Fibroblast of villous mesenchyme (primary cell): Measurements from ENCODE around the gene TMEM130. TPM values are rescaled to one million over a fixed set of nuclear protein-coding genes. Genes with fewer than 3 reads are reported as not detected.
A peak's percentile ranks its signal among the peaks of the same experiment; 100 is the strongest.
"Not testable (repeated sequence)": the region's sequence is repeated elsewhere in the genome, so short reads cannot be mapped to it uniquely, and the experiment has no call there.

Experiments used
- DNase-seq: peaks from one replicate; pipeline ENCODE4 v3.0.0-alpha.2; 2010; ENCODE audit warnings: low read depth
- H3K4me3 ChIP-seq: 2 replicates; pipeline ENCODE4 v1.5.1; 2011; ENCODE audit warnings: low read depth, mild to moderate bottlenecking, low read length
- total RNA-seq: library from RNA; depleted of rRNA; stranded (reverse); fragments of >200 nt; gene quantifications from 2 replicates; pipeline ENCODE4 v1.2.3, GENCODE V29; 2012
- TF ChIP-seq, protein P1 (sequence below): IDR thresholded peaks from 2 replicates; pipeline ENCODE4 v1.5.1; 2012; ENCODE audit warnings: low read depth, mild to moderate bottlenecking, low read length; ENCODE audit not compliant: insufficient read depth

TMEM130 gene
- total RNA-seq, 1 donor = 1.3 TPM

DNA sequence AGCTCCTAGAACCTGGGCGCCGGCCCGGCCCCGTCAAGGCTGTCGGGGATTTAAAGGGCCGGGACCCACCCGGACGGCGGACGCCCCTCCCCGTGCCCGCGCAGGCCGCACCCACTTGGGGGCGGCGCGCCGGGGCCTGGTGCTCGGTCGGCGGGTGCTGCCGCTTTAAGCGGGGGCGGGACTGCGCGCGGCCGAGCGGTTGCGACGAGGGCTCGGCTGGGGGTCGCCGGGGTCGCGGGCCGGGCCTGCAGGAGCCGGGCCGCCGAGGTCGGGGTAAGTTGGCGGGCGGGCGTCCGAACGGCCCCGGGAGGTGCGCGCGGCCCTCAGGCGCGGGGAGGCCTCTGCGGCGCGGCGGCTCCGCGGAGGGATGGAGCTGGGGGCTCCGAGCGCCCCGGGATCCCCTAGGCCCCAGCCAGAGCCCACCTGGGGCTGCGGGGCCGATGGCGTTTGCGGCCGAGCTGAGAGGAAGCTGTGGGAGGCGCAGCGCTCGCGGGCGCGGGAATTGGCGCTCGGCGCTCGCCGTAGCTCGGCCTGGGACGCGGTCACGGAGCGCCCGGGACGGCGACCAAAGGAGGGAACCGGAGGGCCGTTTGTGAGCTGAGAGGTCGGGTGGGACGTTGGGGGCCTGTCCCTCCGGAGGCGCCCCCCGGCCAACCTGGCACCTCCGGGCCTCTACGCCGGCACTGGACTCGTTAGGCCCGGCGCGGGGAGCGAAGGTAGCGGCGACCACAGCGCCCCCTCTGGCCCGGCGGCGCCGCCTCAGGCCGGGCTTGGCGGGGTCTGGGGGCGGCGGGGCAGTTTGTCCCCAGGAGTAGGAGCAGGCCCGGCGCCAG is 8.8 kb upstream of the TMEM130 start, which contains the start of gene TRRAP:
Gene TRRAP, plus strand, starts transcription at position 168 of the 833 bp plus-strand sequence. CDS start 2,619 bp downstream, outside the sequence.
- DNase-seq = peak; percentile 67
- TF ChIP-seq, protein P1, sequence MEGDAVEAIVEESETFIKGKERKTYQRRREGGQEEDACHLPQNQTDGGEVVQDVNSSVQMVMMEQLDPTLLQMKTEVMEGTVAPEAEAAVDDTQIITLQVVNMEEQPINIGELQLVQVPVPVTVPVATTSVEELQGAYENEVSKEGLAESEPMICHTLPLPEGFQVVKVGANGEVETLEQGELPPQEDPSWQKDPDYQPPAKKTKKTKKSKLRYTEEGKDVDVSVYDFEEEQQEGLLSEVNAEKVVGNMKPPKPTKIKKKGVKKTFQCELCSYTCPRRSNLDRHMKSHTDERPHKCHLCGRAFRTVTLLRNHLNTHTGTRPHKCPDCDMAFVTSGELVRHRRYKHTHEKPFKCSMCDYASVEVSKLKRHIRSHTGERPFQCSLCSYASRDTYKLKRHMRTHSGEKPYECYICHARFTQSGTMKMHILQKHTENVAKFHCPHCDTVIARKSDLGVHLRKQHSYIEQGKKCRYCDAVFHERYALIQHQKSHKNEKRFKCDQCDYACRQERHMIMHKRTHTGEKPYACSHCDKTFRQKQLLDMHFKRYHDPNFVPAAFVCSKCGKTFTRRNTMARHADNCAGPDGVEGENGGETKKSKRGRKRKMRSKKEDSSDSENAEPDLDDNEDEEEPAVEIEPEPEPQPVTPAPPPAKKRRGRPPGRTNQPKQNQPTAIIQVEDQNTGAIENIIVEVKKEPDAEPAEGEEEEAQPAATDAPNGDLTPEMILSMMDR = peak; percentile 67
- H3K4me3 ChIP-seq = peak within 1 kb of the TSS; percentile 96

DNA sequence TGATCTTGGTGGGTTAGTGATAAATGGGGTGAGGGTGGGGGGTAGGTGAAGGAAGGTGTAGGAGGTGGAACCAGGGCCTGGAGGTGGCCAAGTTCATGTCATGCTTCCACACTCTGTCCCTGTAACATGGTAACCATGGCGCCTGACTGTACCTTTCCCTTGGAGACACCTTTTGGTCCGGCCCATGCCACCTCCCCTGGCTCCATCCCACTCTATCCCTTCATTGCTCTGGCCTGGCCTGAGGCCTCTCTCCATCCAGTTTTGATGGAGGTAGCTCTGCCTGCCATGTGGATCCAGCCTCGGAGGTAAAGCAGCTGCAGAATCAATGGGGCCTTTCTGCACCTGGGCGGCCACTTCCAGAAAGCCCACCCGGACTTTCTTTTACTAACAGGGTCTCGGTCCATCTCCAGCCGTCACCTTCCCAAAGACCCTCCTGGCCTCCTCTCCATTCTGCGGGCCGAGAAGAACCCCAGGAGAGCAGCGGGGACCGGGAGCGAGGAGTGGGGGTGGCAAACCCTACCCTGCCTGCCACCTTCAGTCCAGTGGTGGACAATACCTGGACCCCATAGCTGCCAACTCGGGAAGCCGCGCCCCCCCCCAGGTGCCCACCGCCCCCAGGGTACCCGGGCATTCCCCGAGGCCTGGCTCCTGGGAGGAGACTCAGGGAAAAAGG is 8.0 kb upstream of the TMEM130 start:
- TF ChIP-seq, protein P1 = no peak
- H3K4me3 ChIP-seq = peak overlapping the region; percentile 96
- DNase-seq = no peak

DNA sequence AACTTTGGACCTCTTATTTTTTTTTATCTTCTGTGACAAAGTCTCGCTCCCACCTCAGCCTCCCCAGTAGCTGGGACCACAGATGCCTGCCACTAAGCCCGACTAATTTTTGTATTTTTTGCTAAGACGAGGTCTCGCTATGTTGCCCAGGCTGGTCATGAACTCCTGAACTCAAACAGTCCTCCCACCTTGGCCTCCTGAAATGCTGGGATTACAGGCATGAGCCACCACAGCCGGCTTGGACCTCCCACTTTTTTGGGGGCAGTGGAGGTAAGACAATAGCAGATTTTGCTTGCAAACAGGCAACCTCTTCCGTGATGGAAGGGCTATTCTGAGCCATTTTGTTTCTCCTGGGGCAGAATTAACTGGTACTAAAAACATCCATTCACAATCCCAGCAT is 7.3 kb upstream of the TMEM130 start:
- DNase-seq = no peak
- TF ChIP-seq, protein P1 = no peak
- H3K4me3 ChIP-seq = no peak overlapping the region

DNA sequence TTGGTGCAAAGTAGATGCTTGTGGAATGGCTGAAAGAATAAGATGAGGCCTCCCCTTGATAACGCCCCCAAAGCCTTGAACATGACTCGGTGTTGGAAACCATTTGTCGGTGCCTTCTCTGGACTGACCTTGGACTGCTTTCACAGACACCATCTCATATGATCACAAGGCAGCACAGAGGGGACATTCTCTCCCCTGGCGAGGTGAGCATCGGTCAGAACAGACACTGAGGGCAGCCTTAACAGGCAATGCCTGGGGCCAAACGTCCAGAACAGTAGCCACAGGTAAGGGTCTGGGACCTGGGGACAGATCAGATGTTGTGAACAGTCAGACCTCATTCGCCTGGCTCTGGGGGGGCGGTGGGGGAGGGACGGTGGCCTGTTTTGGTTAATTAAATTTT is 5.7 kb upstream of the TMEM130 start:
- TF ChIP-seq, protein P1 = no peak
- no peak for DNase-seq
- H3K4me3 ChIP-seq = no peak overlapping the region

DNA sequence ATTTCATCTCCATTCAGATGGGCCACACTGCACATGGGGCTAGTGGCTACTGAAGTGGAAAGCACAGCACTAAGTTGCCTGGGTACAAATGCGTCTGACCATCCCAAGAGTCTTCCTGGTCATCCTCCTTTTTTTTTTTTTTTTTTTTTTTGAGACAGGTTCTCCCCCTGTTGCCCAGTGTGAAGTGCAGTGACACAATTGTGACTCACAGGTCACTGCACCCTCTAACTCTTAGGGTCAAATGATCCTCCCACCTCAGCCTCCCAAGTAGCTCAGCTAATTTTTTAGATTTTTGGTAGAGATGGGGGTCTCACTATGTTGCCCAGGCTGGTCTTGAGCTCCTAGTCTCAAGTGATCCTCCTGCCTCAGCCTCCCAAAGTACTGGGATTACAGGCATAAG is 5.1 kb upstream of the TMEM130 start:
- no peak for DNase-seq
- H3K4me3 ChIP-seq = no peak overlapping the region
- TF ChIP-seq, protein P1 = no peak

DNA sequence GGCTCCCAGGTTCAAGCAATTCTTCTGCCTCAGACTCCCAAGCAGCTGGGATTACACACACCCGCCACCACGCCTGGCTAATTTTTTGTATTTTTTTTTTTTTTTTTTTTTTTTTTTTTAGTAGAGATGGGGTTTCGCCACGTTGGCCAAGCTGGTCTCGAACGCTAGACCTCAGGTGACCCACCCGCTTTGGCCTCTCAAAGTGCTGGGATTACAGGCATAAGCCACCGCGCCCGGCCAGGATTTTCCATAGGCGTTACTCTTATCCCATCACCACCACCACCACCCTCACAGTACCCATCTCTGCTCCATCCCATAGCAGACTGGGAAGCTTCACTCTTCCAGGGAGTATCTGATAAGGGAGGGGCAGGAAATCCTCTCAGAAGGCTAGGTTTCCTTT is 3.8 kb upstream of the TMEM130 start:
- DNase-seq, H3K4me3 ChIP-seq: not testable (repeated sequence)

DNA sequence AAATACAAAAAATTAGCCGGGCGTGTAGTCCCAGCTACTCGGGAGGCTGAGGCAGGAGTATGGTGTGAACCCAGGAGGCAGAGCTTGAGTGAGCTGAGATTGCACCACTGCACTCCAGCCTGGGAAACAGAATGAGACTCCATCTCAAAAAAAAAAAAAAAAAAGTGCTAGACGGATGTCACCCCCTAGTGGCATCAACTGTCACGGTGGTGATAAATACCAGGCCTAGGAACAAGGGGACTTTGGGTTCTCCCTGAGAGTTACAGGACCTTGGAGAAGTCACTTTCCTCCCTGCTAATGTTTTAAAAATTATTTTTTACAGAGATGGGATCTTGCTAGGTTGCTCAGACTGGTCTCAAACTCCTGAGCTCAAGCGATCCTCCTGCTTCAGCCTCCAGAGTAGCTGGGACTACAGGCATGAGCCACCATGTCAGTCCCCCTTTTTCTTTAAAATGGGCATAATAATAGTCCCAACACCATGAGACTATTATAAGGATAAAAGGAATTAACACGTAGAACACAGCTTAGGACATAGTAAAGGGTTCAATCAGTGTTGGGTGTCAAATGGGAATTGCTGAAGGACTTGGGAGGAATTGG is 2.6 kb upstream of the TMEM130 start:
- TF ChIP-seq, protein P1 = peak; percentile 12
- H3K4me3 ChIP-seq = no peak overlapping the region
- DNase-seq = no peak
